ENCODE results near the gene UBE4B.
A peak's percentile ranks its signal among the peaks of the same experiment; 100 is the strongest.
"Not testable (repeated sequence)": the region's sequence is repeated elsewhere in the genome, so short reads cannot be mapped to it uniquely, and the experiment has no call there.

UBE4B gene

DNA sequence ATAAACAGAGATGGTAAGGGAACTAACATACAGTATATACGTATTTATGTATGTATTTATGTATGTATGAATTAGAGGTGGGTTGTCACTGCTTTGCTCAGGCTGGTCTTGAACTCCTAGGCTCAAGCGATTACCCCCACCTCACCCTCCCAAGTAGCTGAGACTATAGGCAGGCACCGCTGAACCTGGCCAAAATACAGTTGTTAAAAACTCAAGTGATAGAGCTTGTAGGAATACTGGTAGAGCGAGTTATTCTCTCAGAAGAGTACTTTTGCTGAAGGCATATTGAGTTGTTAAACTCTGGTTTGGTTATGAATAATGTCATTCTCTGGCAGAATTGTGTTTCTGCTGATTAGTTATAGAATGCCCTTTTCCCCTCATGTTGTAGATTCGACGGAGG is 38.9 kb downstream of the UBE4B start:
- Histone ChIP-seq H3K27ac (no peak overlapping the region), H3K27me3 (replicated peaks) (no peaks in the 10 kb centered on the region), H3K4me3 (ENCODE audit: low read depth, low read length) (no peak overlapping the region), H3K36me3 (replicated peaks) (no peaks in the 10 kb centered on the region)
- no peak for DNase-seq
- TF ChIP-seq, protein P1, sequence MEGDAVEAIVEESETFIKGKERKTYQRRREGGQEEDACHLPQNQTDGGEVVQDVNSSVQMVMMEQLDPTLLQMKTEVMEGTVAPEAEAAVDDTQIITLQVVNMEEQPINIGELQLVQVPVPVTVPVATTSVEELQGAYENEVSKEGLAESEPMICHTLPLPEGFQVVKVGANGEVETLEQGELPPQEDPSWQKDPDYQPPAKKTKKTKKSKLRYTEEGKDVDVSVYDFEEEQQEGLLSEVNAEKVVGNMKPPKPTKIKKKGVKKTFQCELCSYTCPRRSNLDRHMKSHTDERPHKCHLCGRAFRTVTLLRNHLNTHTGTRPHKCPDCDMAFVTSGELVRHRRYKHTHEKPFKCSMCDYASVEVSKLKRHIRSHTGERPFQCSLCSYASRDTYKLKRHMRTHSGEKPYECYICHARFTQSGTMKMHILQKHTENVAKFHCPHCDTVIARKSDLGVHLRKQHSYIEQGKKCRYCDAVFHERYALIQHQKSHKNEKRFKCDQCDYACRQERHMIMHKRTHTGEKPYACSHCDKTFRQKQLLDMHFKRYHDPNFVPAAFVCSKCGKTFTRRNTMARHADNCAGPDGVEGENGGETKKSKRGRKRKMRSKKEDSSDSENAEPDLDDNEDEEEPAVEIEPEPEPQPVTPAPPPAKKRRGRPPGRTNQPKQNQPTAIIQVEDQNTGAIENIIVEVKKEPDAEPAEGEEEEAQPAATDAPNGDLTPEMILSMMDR (IDR thresholded peaks at IDR 0.05; ENCODE audit: low read depth, low read length, missing control alignments), result no peak
- in situ Hi-C loops (cut with HindIII; ENCODE audit: low pct_ligation_motif_present, low sequenced_read_pairs), result no loop called here

DNA sequence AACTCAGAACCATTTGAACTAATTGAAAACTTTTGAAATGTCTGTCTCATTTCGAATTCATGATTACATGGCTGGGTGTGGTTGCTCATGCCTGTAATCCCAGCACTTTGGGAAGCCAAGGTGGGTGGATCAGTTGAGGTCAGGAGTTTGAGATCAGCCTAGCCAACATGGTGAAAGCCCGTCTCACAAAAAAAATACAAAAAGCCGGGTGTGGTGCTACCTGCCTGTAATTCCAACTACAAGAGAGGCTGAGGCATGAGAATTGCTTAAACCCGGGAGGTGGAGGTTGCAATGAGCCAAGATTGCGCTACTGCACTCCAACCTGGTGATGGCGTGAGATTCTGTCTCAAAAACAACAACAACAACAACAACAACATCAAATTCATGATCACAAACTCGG is 40.6 kb downstream of the UBE4B start:
- DNase-seq; H3K27ac ChIP-seq; in situ Hi-C loops (cut with HindIII; ENCODE audit: low pct_ligation_motif_present, low sequenced_read_pairs): not testable (repeated sequence)

DNA sequence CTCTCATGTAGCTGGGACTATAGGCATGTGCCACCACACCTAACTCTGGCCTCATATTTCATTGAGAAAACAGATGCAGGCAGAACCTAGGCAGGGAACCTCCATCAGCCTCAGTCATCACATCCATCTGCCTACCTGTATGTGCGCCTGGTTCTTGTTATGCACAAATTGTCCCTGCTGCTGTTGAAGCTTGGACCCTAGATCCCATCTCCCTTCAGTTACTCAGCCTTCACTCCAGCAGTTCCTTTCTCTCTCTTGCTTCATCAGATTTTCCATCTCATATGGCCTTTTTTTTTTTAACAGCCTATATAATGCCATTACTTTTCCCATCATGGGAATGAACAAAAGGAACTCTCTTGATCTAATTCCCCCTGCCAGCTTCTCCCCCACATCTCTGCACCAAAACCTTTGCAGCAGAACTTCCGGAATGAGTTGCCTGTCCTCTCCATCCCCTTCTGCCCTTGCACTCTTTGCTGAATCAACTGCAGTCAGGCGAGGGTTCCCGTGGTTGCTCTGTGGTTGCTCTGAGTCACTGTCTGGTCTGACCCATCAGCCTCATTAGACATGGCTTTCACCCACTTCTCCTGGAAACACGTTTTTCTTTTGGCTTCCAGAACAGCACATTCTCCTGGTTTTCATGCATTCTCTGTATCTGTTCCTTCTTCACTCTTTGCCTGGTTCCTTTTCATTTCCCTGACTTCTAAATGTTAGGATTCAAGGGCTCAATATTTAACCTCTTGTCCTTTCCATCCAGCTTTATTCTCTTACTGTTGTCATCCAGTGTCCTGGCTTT is 41.5 kb downstream of the UBE4B start:
- Histone ChIP-seq H3K27me3 (replicated peaks) (no peaks in the 10 kb centered on the region), H3K36me3 (replicated peaks) (no peaks in the 10 kb centered on the region), H3K4me3 (ENCODE audit: low read depth, low read length) (no peak overlapping the region), H3K27ac (peak overlapping the region; percentile 77)
- in situ Hi-C loops (cut with HindIII; ENCODE audit: low pct_ligation_motif_present, low sequenced_read_pairs), result no loop called here
- TF ChIP-seq, protein P1 (IDR thresholded peaks at IDR 0.05; ENCODE audit: low read depth, low read length, missing control alignments), result no peak
- peak; percentile 99 for DNase-seq

More for the DNA sequence above, 40.6 kb downstream of the UBE4B start:
- H3K36me3 ChIP-seq (replicated peaks); H3K27me3 ChIP-seq (replicated peaks); H3K4me3 ChIP-seq (ENCODE audit: low read depth, low read length): not testable (repeated sequence)

DNA sequence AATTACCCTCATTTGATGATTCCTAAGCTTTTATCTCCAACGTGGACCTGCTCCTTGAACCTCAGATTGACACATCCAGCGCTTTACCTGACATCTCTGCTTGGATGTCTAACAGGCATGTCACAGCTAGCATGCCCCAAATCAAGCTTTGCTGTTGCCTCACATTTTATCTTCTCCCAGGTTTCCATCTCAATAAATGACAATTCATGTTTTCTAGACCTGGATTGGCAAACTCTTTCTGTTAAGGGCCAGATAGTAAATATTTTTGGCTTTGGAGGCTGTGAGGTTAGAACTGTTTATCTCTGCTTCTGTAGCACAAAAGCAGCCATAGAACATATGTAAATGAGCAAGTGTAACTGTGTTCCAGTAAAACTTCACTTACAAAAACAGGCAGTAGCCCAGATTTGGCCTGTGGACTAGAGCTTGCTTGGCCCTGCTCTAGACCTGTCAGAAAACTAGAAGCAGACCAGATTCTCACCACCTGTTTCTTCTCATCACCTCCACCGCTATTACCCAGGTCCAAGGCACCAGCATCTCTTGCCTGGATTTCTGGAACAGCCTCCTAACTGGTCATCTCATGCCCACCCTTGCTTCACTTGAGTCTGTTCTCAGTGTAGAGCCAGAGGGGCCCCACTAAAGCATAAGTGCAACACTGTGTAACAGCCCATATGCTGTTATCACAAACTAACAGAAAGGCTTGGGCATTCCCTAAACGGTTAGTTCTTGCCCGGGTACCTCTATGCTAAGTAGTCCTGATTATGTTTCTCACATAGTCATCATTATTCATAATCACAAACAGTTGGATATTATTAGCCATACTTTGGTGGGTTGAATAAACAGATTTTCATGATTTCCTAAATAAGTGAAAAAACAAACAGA is 42.3 kb downstream of the UBE4B start:
- Histone ChIP-seq H3K4me3 (ENCODE audit: low read depth, low read length) (no peak overlapping the region), H3K27ac (peak overlapping the region; percentile 77), H3K36me3 (replicated peaks) (no peaks in the 10 kb centered on the region), H3K27me3 (replicated peaks) (no peaks in the 10 kb centered on the region)
- in situ Hi-C loops (cut with HindIII; ENCODE audit: low pct_ligation_motif_present, low sequenced_read_pairs), result no loop called here
- TF ChIP-seq, protein P1 (IDR thresholded peaks at IDR 0.05; ENCODE audit: low read depth, low read length, missing control alignments), result no peak
- DNase-seq, result no peak

DNA sequence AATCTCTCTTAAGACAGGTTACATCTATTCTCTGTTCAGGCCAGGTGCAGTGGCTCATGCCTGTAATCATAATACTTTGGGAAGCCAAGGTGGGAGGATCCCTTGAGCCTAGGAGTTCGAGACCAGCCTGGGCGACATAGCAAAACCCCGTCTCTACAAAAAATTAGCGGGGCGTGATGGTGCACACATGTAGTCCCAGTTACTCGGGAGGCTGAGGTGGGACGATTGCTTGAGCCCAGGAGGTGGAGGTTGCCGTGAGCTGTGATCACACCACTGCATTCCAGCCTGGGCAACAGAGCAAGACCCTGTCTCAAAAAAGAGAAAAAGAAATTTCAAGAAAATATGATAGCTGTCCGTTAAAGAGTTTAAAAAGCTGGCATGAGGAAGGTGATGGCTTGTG is 43.0 kb downstream of the UBE4B start:
- Histone ChIP-seq H3K4me3 (ENCODE audit: low read depth, low read length) (no peak overlapping the region), H3K27ac (no peak overlapping the region), H3K27me3 (replicated peaks) (no peaks in the 10 kb centered on the region), H3K36me3 (replicated peaks) (no peaks in the 10 kb centered on the region)
- no peak for DNase-seq
- TF ChIP-seq, protein P1 (IDR thresholded peaks at IDR 0.05; ENCODE audit: low read depth, low read length, missing control alignments), result no peak
- in situ Hi-C loops (cut with HindIII; ENCODE audit: low pct_ligation_motif_present, low sequenced_read_pairs), result no loop called here

DNA sequence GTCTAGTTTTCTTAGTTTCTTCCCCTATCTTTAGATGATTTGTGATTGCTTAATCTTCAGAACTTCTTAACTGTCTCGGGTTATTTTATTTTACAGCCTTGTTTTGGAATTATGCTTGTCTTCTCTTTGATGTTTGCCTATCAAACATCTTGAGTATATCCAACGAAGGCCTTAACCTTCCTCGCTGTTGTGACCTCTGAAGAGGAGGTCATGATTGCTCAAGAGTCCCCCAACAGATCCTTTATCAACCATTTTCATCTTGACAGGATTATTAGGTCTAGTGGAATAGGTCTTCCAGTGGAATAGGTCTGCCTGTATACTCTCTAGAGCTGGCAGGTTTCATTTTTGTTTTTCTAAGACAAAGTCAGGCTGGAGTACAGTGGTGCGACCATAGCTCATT is 45.7 kb downstream of the UBE4B start:
- TF ChIP-seq, protein P1 (IDR thresholded peaks at IDR 0.05; ENCODE audit: low read depth, low read length, missing control alignments), result no peak
- DNase-seq, result no peak
- H3K36me3 ChIP-seq (replicated peaks), result no peaks in the 10 kb centered on the region
- H3K27me3 ChIP-seq (replicated peaks), result no peaks in the 10 kb centered on the region
- no peak overlapping the region for H3K4me3 ChIP-seq (ENCODE audit: low read depth, low read length)
- in situ Hi-C loops (cut with HindIII; ENCODE audit: low pct_ligation_motif_present, low sequenced_read_pairs), result no loop called here
- no peak overlapping the region for H3K27ac ChIP-seq
